WTC11 (cell line): Measurements from ENCODE around the gene RNF183. TPM values are rescaled to one million over a fixed set of nuclear protein-coding genes. Genes with fewer than 3 reads are reported as not detected.

Experiments used
- ATAC-seq: fragments of 200-7000 bp; cut with Tn5 transposase; 2 replicates; pipeline ENCODE4 v1.10.0; 2021; ENCODE audit warnings: mild to moderate bottlenecking, moderate library complexity
- CTCF ChIA-PET: fragments of 300-600 bp; sonication (Branson Sonifier 250); formaldehyde crosslinking; loops from one replicate; lab custom pipeline; 2021; ENCODE audit warnings: antibody characterized with exemption; lab: Charles Lee
- POLR2A ChIA-PET: fragments of 350-600 bp; sonication (Branson Sonifier 250); formaldehyde crosslinking; loops from one replicate; lab custom pipeline; 2021; ENCODE audit warnings: antibody characterized with exemption; lab: Charles Lee
- DNase-seq: peaks from one replicate; pipeline ENCODE4 v3.0.0; 2021; ENCODE audit warnings: low spot score
- H3K27ac Mint-ChIP-seq: 2 replicates; pipeline ENCODE4 v1.8.0; 2021; ENCODE audit warnings: mixed read lengths
- H3K27me3 Mint-ChIP-seq: 2 replicates; pipeline ENCODE4 v1.8.0; 2021; ENCODE audit warnings: low read depth, mild to moderate bottlenecking, moderate library complexity, mixed read lengths
- H3K36me3 Mint-ChIP-seq: 2 replicates; pipeline ENCODE4 v1.8.0; 2021; ENCODE audit warnings: mixed read lengths
- H3K4me1 Mint-ChIP-seq: 2 replicates; pipeline ENCODE4 v1.8.0; 2022; ENCODE audit warnings: mixed read lengths
- H3K4me3 Mint-ChIP-seq: 2 replicates; pipeline ENCODE4 v1.8.0; 2021; ENCODE audit warnings: mild to moderate bottlenecking, moderate library complexity, mixed read lengths
- H3K9me3 Mint-ChIP-seq: 2 replicates; pipeline ENCODE4 v1.8.0; 2021; ENCODE audit warnings: mixed read lengths
- FOXK1 ChIP-seq: sonication (generic); formaldehyde crosslinking; IDR thresholded peaks from 2 replicates; pipeline ENCODE4 v1.8.0; 2022; ENCODE audit warnings: mild to moderate bottlenecking, moderate library complexity, missing genetic modification reagents
- FOXP1 ChIP-seq: sonication (generic); formaldehyde crosslinking; IDR thresholded peaks from 2 replicates; pipeline ENCODE4 v1.8.0; 2022; ENCODE audit warnings: missing genetic modification reagents, mild to moderate bottlenecking, moderate library complexity, borderline replicate concordance
- HMGA2 ChIP-seq: fragments of 250-450 bp; sonication (Bioruptor Pico); IDR thresholded peaks from 2 replicates; pipeline ENCODE4 v1.4.0; 2021; ENCODE audit warnings: mild to moderate bottlenecking, moderate library complexity
- JAZF1 ChIP-seq: fragments of 250-450 bp; sonication (Bioruptor Pico); IDR thresholded peaks from 2 replicates; pipeline ENCODE4 v1.9.0; 2021; ENCODE audit warnings: moderate library complexity, mild to moderate bottlenecking, inconsistent platforms
- JUN ChIP-seq: sonication (generic); formaldehyde crosslinking; IDR thresholded peaks from 2 replicates; pipeline ENCODE4 v1.8.0; 2023; ENCODE audit warnings: mild to moderate bottlenecking, missing genetic modification reagents
- NFATC4 ChIP-seq: fragments of 250-450 bp; sonication (Bioruptor Pico); IDR thresholded peaks from 2 replicates; pipeline ENCODE4 v1.9.0; 2021; ENCODE audit warnings: mild to moderate bottlenecking
- NR2C2 ChIP-seq: sonication (generic); formaldehyde crosslinking; IDR thresholded peaks from 2 replicates; pipeline ENCODE4 v1.8.0; 2022; ENCODE audit warnings: mild to moderate bottlenecking, missing genetic modification reagents
- NR3C1 ChIP-seq: sonication (generic); formaldehyde crosslinking; conservative IDR thresholded peaks from 2 replicates; pipeline ENCODE4 v1.8.1; 2023; ENCODE audit warnings: low read depth, mild to moderate bottlenecking, missing genetic modification reagents
- OVOL2 ChIP-seq: fragments of 250-450 bp; sonication (Bioruptor Pico); IDR thresholded peaks from 2 replicates; pipeline ENCODE4 v1.9.0; 2021; ENCODE audit warnings: mild to moderate bottlenecking, borderline replicate concordance
- PRRX2 ChIP-seq: fragments of 250-450 bp; sonication (Bioruptor Pico); IDR thresholded peaks from 2 replicates; pipeline ENCODE4 v1.8.0; 2021; ENCODE audit warnings: mild to moderate bottlenecking
- SMAD3 ChIP-seq: sonication (generic); formaldehyde crosslinking; IDR thresholded peaks from 2 replicates; pipeline ENCODE4 v1.8.0; 2022; ENCODE audit warnings: missing genetic modification reagents, mild to moderate bottlenecking, borderline replicate concordance
- SMAD4 ChIP-seq: sonication (generic); formaldehyde crosslinking; IDR thresholded peaks from 2 replicates; pipeline ENCODE4 v1.8.0; 2022; ENCODE audit warnings: mild to moderate bottlenecking, missing genetic modification reagents
- TCF7 ChIP-seq: sonication (generic); formaldehyde crosslinking; IDR thresholded peaks from 2 replicates; pipeline ENCODE4 v1.8.0; 2022; ENCODE audit warnings: mild to moderate bottlenecking, low read depth, missing genetic modification reagents, moderate library complexity
- ZNF232 ChIP-seq: sonication (generic); formaldehyde crosslinking; IDR thresholded peaks from 2 replicates; pipeline ENCODE4 v1.8.0; 2022; ENCODE audit warnings: mild to moderate bottlenecking, missing genetic modification reagents
- ZNF263 ChIP-seq: sonication (generic); formaldehyde crosslinking; IDR thresholded peaks from 2 replicates; pipeline ENCODE4 v1.8.1; 2022; ENCODE audit warnings: low read depth, mild to moderate bottlenecking, moderate library complexity, missing genetic modification reagents
- ZNF671 ChIP-seq: fragments of 250-450 bp; sonication (Bioruptor Pico); IDR thresholded peaks from 2 replicates; pipeline ENCODE4 v1.8.0; 2021; ENCODE audit warnings: mild to moderate bottlenecking
- total RNA-seq: library from RNA; stranded (reverse); gene quantifications from 3 replicates; pipeline ENCODE4 v1.2.3, GENCODE V29; 2021
- TF ChIP-seq, protein P1 (sequence below): sonication (generic); formaldehyde crosslinking; IDR thresholded peaks from 2 replicates; pipeline ENCODE4 v1.8.0; 2023; ENCODE audit warnings: missing genetic modification reagents
- TF ChIP-seq, protein P2 (sequence below): sonication (generic); formaldehyde crosslinking; IDR thresholded peaks from 2 replicates; pipeline ENCODE4 v1.8.1; 2023; ENCODE audit warnings: mild to moderate bottlenecking, missing genetic modification reagents, moderate library complexity
- TF ChIP-seq, protein P3 (sequence below): fragments of 250-450 bp; sonication (Bioruptor Pico); IDR thresholded peaks from 2 replicates; pipeline ENCODE4 v1.9.0; 2021; ENCODE audit warnings: moderate library complexity, mild to moderate bottlenecking, inconsistent platforms, borderline replicate concordance
- TF ChIP-seq, protein P4 (sequence below): sonication (generic); formaldehyde crosslinking; IDR thresholded peaks from 2 replicates; pipeline ENCODE4 v1.8.0; 2023; ENCODE audit warnings: missing genetic modification reagents, mild to moderate bottlenecking, borderline replicate concordance
- TF ChIP-seq, protein P5 (sequence below): fragments of 250-450 bp; sonication (Bioruptor Pico); IDR thresholded peaks from 2 replicates; pipeline ENCODE4 v1.9.0; 2021; ENCODE audit warnings: mild to moderate bottlenecking
- TF ChIP-seq, protein P6 (sequence below): sonication (generic); formaldehyde crosslinking; IDR thresholded peaks from 2 replicates; pipeline ENCODE4 v1.8.0; 2022; ENCODE audit warnings: mild to moderate bottlenecking, missing genetic modification reagents
- TF ChIP-seq, protein P7 (sequence below): sonication (generic); formaldehyde crosslinking; IDR thresholded peaks from 2 replicates; pipeline ENCODE4 v1.8.1; 2023; ENCODE audit warnings: mild to moderate bottlenecking, missing genetic modification reagents

Gene RNF183
- total RNA-seq, 1 experiment from 2014 or later = 0.17 TPM

DNA sequence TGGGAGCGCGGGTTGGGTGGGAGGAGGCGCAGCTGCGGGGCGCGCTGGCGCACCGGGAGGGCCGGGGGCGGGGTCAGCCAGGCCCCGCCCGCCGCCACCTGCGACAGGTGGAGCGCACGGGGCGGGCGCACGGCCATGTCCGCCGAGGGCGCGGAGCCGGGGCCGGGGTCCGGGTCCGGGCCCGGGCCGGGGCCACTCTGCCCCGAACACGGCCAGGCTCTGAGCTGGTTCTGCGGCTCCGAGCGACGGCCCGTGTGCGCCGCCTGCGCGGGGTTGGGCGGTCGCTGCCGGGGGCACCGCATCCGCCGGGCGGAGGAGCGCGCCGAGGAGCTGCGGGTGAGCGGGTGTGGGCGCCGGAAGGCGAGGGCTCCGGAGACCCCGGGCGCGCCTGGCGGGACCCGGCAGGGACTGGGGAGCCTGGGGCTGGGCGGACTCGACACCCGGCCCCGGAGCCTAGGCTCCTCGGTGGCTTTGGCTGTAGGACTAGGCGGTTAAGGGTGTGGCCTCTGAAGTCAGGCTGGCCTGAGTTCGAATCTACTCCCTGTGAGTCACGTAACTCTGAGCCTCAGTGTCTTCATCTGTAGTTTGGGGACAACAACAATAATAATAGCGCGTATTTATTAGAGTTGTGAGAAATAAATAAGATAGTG lies 46.4 kb upstream of the RNF183 start, which contains the start of gene BSPRY (continued):
- TF ChIP-seq, protein P1, sequence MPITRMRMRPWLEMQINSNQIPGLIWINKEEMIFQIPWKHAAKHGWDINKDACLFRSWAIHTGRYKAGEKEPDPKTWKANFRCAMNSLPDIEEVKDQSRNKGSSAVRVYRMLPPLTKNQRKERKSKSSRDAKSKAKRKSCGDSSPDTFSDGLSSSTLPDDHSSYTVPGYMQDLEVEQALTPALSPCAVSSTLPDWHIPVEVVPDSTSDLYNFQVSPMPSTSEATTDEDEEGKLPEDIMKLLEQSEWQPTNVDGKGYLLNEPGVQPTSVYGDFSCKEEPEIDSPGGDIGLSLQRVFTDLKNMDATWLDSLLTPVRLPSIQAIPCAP (CRISPR knock-in tag) = no peak
- TF ChIP-seq, protein P2, sequence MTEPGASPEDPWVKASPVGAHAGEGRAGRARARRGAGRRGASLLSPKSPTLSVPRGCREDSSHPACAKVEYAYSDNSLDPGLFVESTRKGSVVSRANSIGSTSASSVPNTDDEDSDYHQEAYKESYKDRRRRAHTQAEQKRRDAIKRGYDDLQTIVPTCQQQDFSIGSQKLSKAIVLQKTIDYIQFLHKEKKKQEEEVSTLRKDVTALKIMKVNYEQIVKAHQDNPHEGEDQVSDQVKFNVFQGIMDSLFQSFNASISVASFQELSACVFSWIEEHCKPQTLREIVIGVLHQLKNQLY (CRISPR knock-in tag) = no peak
- no peak for TF ChIP-seq OVOL2 (CRISPR knock-in tag)

DNA sequence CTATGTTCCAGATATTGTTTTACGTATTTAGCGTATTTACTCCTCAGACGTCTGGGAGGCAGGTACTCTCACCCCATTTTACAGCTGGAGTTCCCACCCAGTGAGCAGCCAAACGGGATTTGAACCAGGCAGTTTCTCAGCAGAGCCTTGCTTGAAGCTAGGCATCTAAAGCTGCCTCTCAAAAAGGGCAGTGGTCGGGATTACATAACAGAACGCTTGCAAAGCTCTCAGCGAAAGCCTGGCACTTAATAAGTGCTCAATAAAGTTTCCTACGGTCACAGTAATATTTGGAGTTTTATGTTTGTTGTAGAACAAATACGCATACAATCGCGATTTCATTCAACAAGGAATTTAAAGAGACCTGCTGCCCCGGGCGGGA lies 45.9 kb upstream of the RNF183 start:
- CTCF ChIA-PET = interaction anchor here (0.8 to 3.0 kb wide), 10 partner anchors 9 to 306 kb away, joined by 3 to 16 read pairs (median 4); partner anchors contain the start of genes ALAD, C9orf43, CDC26 and POLE3

More for the DNA sequence above, 45.9 kb upstream of the RNF183 start:
- Mint-ChIP-seq H3K4me3 (peak overlapping the region; percentile 79), H3K27me3 (peaks cover 39% of the 10 kb centered on the region), H3K4me1 (peaks cover 19% of the 10 kb centered on the region), H3K27ac (no peak overlapping the region), H3K9me3 (no peaks in the 10 kb centered on the region), H3K36me3 (no peaks in the 10 kb centered on the region)
- POLR2A ChIA-PET = interaction anchor here (1.1 to 1.5 kb wide), 2 partner anchors 9 to 28 kb away, joined by 3 to 15 read pairs; partner anchors contain the start of genes HDHD3 and WDR31
- ATAC-seq (peak; percentile 7; the same call in 1 of the 2 replicates), DNase-seq (no peak)
- TF ChIP-seq, protein P3, sequence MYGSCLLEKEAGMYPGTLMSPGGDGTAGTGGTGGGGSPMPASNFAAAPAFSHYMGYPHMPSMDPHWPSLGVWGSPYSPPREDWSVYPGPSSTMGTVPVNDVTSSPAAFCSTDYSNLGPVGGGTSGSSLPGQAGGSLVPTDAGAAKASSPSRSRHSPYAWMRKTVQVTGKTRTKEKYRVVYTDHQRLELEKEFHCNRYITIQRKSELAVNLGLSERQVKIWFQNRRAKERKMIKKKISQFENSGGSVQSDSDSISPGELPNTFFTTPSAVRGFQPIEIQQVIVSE (CRISPR knock-in tag) = no peak
- TF ChIP-seq, protein P4, sequence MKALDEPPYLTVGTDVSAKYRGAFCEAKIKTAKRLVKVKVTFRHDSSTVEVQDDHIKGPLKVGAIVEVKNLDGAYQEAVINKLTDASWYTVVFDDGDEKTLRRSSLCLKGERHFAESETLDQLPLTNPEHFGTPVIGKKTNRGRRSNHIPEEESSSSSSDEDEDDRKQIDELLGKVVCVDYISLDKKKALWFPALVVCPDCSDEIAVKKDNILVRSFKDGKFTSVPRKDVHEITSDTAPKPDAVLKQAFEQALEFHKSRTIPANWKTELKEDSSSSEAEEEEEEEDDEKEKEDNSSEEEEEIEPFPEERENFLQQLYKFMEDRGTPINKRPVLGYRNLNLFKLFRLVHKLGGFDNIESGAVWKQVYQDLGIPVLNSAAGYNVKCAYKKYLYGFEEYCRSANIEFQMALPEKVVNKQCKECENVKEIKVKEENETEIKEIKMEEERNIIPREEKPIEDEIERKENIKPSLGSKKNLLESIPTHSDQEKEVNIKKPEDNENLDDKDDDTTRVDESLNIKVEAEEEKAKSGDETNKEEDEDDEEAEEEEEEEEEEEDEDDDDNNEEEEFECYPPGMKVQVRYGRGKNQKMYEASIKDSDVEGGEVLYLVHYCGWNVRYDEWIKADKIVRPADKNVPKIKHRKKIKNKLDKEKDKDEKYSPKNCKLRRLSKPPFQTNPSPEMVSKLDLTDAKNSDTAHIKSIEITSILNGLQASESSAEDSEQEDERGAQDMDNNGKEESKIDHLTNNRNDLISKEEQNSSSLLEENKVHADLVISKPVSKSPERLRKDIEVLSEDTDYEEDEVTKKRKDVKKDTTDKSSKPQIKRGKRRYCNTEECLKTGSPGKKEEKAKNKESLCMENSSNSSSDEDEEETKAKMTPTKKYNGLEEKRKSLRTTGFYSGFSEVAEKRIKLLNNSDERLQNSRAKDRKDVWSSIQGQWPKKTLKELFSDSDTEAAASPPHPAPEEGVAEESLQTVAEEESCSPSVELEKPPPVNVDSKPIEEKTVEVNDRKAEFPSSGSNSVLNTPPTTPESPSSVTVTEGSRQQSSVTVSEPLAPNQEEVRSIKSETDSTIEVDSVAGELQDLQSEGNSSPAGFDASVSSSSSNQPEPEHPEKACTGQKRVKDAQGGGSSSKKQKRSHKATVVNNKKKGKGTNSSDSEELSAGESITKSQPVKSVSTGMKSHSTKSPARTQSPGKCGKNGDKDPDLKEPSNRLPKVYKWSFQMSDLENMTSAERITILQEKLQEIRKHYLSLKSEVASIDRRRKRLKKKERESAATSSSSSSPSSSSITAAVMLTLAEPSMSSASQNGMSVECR (CRISPR knock-in tag) = no peak
- no peak for TF ChIP-seq SMAD4
- TF ChIP-seq, protein P5, sequence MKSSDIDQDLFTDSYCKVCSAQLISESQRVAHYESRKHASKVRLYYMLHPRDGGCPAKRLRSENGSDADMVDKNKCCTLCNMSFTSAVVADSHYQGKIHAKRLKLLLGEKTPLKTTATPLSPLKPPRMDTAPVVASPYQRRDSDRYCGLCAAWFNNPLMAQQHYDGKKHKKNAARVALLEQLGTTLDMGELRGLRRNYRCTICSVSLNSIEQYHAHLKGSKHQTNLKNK (CRISPR knock-in tag) = no peak
- no peak for TF ChIP-seq JAZF1 (CRISPR knock-in tag)
- no peak for TF ChIP-seq NR3C1 (CRISPR knock-in tag)
- no peak for TF ChIP-seq SMAD3 (CRISPR knock-in tag)
- TF ChIP-seq, protein P6, sequence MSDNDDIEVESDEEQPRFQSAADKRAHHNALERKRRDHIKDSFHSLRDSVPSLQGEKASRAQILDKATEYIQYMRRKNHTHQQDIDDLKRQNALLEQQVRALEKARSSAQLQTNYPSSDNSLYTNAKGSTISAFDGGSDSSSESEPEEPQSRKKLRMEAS (CRISPR knock-in tag) = no peak
- TF ChIP-seq, protein P7, sequence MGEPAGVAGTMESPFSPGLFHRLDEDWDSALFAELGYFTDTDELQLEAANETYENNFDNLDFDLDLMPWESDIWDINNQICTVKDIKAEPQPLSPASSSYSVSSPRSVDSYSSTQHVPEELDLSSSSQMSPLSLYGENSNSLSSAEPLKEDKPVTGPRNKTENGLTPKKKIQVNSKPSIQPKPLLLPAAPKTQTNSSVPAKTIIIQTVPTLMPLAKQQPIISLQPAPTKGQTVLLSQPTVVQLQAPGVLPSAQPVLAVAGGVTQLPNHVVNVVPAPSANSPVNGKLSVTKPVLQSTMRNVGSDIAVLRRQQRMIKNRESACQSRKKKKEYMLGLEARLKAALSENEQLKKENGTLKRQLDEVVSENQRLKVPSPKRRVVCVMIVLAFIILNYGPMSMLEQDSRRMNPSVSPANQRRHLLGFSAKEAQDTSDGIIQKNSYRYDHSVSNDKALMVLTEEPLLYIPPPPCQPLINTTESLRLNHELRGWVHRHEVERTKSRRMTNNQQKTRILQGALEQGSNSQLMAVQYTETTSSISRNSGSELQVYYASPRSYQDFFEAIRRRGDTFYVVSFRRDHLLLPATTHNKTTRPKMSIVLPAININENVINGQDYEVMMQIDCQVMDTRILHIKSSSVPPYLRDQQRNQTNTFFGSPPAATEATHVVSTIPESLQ = no peak
- TF ChIP-seq FOXP1 = no peak
- no peak for TF ChIP-seq NFATC4 (CRISPR knock-in tag)
- TF ChIP-seq JUN (CRISPR knock-in tag) = no peak
- TF ChIP-seq ZNF671 = no peak
- no peak for TF ChIP-seq NR2C2
- no peak for TF ChIP-seq FOXK1 (CRISPR knock-in tag)
- no peak for TF ChIP-seq ZNF263 (CRISPR knock-in tag)
- no peak for TF ChIP-seq PRRX2 (CRISPR knock-in tag)
- no peak for TF ChIP-seq ZNF232 (CRISPR knock-in tag)
- TF ChIP-seq TCF7 (CRISPR knock-in tag) = no peak
- TF ChIP-seq HMGA2 (CRISPR knock-in tag) = no peak
